Measurements from ENCODE around the gene TSKS. TPM values are rescaled to one million over a fixed set of nuclear protein-coding genes. Genes with fewer than 3 reads are reported as not detected.
A peak's percentile ranks its signal among the peaks of the same experiment; 100 is the strongest.

TSKS gene
- total and polyA plus RNA-seq, 2 of the 13 experiments (the other 11 are each of a cell fraction or from before 2014, with no cell fraction given) = 0.03 TPM; not detected in 1

DNA sequence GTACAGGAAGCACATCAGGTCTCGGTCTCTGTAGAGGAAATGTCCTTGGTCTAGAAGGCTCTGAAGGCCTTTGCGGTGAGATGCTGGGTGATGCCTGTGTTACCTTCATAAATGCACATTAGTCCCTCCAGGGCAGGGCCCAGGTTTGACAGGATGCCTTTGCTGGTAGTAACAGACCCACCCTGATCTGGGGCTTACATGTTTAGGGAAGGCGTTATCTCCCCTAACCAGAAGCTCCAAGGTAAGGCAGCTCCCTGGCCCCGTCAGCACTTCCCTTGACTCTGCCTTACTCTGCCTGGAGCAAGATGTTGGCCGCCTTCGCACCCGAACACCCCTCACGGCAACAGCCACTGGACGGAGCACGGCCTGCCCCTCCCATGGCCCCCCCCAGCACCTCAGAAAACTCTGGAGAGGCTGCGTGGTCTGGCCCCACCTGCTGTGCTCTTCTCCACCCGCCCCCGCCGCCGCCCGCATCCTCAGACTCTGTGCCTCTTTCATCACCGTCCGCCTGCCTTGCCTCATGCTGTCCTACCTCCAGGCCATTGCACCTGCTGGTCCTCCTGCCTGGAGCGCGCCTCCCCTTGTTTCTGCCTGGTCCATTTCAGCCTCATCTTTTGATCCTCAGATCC lies 12.8 kb upstream of the TSKS start (continued):
- TF ChIP-seq, protein P1, sequence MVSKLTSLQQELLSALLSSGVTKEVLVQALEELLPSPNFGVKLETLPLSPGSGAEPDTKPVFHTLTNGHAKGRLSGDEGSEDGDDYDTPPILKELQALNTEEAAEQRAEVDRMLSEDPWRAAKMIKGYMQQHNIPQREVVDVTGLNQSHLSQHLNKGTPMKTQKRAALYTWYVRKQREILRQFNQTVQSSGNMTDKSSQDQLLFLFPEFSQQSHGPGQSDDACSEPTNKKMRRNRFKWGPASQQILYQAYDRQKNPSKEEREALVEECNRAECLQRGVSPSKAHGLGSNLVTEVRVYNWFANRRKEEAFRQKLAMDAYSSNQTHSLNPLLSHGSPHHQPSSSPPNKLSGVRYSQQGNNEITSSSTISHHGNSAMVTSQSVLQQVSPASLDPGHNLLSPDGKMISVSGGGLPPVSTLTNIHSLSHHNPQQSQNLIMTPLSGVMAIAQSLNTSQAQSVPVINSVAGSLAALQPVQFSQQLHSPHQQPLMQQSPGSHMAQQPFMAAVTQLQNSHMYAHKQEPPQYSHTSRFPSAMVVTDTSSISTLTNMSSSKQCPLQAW (CRISPR knock-in tag; IDR thresholded peaks at IDR 0.05) = no peak
- TF ChIP-seq ZNF7 (CRISPR knock-in tag; IDR thresholded peaks at IDR 0.05) = no peak

DNA sequence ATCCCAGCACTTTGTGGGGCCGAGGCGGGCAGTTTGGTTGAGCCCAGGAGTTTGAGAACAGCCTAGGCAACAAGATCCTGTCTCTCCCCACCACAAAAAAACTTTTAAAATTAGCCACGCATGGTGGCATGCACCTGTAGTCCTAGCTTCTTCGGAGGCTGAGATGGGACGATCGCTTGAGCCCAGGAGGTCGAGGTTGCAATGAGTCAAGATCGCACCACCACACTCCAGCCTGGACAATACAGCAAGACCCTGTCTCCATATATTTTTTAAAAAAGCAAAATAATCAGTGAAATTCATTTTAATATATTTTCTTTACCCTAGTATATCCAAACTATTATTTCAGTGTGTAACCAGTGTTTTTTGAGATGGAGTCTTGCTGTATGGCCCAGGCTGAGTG lies 11.9 kb upstream of the TSKS start:
- in situ Hi-C loops (cut with HindIII; ENCODE audit: extremely low pct_ligation_motif_present, low pct_unique_long_range_greater_than_20kb) (no loop called here), intact Hi-C loops (cut with micrococcal nuclease; ENCODE audit: unreplicated experiment) (no loop called here)
- CTCF ChIA-PET (ENCODE audit: low intra/inter-chr PET ratio, low total read pairs) = no interaction called here
- H3K27ac ChIP-seq (ENCODE audit: extremely low read length, insufficient read depth, low read length) = no peak overlapping the region
- H3K4me1 ChIP-seq (ENCODE audit: insufficient read depth, low read length) = peaks cover 22% of the 10 kb centered on the region
- FAIRE-seq = no peak
- WGBS (ENCODE audit: low lambda C conversion rate) = 98% methylated on average over 8 of the region's 8 CpGs
- no peaks in the 10 kb centered on the region for H3K27me3 ChIP-seq (ENCODE audit: control insufficient read depth in 1 of 2, insufficient read depth in 2 of 2, low read length in 2 of 2)
- no peak overlapping the region for H3K4me3 ChIP-seq (replicated peaks in 1 of 3; ENCODE audit: insufficient read depth in 1 of 3, low read depth in 2 of 3, low read length in 3 of 3)
- H3K36me3 ChIP-seq (replicated peaks in 1 of 2; ENCODE audit: control insufficient read depth in 1 of 2, insufficient read depth in 2 of 2, low read length in 2 of 2) = no peaks in the 10 kb centered on the region
- H4K20me1 ChIP-seq (ENCODE audit: insufficient read depth, low read length) = no peaks in the 10 kb centered on the region
- H3K9ac ChIP-seq (ENCODE audit: insufficient read depth, low read depth, low read length) = no peak overlapping the region
- no peak overlapping the region for H2AFZ ChIP-seq (ENCODE audit: low read length)
- H3K9me3 ChIP-seq (ENCODE audit: low read length) = no peaks in the 10 kb centered on the region
- TF ChIP-seq FOSL1 (CRISPR knock-in tag; IDR thresholded peaks at IDR 0.05; ENCODE audit: borderline replicate concordance) = no peak
- TF ChIP-seq ZNF121 (CRISPR knock-in tag; IDR thresholded peaks at IDR 0.05) = peak; percentile 36; the same call in 1 of the 2 replicates
- DNase-seq (ENCODE audit: low spot score) = no peak
- ATAC-seq = no peak
- BruUV-seq (replicated peaks) = no TSS peak
- H3K79me2 ChIP-seq (ENCODE audit: insufficient read depth, low read length) = peaks cover 3% of the 10 kb centered on the region
- POLR2A ChIA-PET = no interaction called here
- no peak overlapping the region for H3K4me2 ChIP-seq (ENCODE audit: low read depth, low read length)
